ENCODE results near the gene TCF20. TPM values are rescaled to one million over a fixed set of nuclear protein-coding genes. Genes with fewer than 3 reads are reported as not detected.

Gene TCF20
- polyA plus RNA-seq, 4 donors = 25.2 to 27.9 (median 26.6) TPM

Other genes starting within 250 kb of the TCF20 start
- gene NAGA, start 199.8 kb downstream of the TCF20 start, polyA plus RNA-seq (ENCODE audit: insufficient read length in 4 of 4) = 10 to 100 TPM; 26.3 to 31.1 (median 28.2) TPM
- gene PHETA2, start 196.4 kb downstream of the TCF20 start, polyA plus RNA-seq (ENCODE audit: insufficient read length in 4 of 4) = 10 to 100 TPM; 10.4 to 13.4 (median 11.9) TPM
- gene SMDT1, start 191.0 kb downstream of the TCF20 start, polyA plus RNA-seq (ENCODE audit: insufficient read length in 4 of 4) = 100 to 1,000 TPM in 3 of 4 donors, 10 to 100 TPM in 1; 74.2 to 142 (median 111) TPM
- gene NDUFA6, start 179.9 kb downstream of the TCF20 start, polyA plus RNA-seq (ENCODE audit: insufficient read length in 4 of 4) = 100 to 1,000 TPM; 110 to 133 (median 118) TPM
- gene CYP2D6, start 139.8 kb downstream of the TCF20 start, polyA plus RNA-seq (ENCODE audit: insufficient read length in 4 of 4) = 1 to 10 TPM; 2.5 to 7.3 (median 3.5) TPM
- gene NFAM1, start 161.8 kb upstream of the TCF20 start, polyA plus RNA-seq (ENCODE audit: insufficient read length in 4 of 4) = 1 to 10 TPM in 2 of 4 donors, under 1 TPM in 2; 0.81 to 1.1 (median 1.0) TPM
- 10 to 100 TPM; 27.3 to 36.4 (median 31.6) TPM for gene RRP7A, start 249.1 kb upstream of the TCF20 start, polyA plus RNA-seq (ENCODE audit: insufficient read length in 4 of 4)

All from right renal pelvis (tissue), 4 donors.